ENCODE data around the gene AMOT. TPM values are rescaled to one million over a fixed set of nuclear protein-coding genes. Genes with fewer than 3 reads are reported as not detected.

The AMOT gene
- total and polyA plus RNA-seq, 2 donors (not counting 1 experiment from before 2014, with no cell fraction given) = 0.91 to 5.2 TPM

DNA sequence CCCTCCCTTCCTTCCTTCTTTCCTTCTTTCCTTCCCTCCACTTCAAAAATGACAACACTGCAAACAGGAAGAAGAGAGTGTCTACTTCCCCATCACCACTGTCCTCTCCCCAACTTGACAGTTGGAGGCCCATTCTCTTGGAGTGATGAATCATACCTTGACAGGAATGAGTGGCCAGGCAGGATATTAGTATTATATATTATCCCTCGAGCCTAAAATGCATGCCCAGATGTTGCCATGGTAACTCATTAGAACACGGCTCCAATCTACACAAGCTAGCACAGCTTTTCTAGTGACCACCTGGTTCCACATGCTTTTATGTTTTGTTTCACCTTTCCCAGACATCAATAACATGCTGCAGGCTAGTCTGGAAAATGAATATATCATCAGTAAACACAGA lies 89.6 kb downstream of the AMOT start:
- Histone ChIP-seq H3K4me2 (replicated peaks; ENCODE audit: low read depth, low read length, poor library complexity, severe bottlenecking) (no peak overlapping the region), H3K27me3 (replicated peaks in 1 of 4; ENCODE audit: control extremely low read depth in 1 of 4, control insufficient read depth in 3 of 4, insufficient read depth in 4 of 4, low read length in 3 of 4) (no peaks in the 10 kb centered on the region), H4K20me1 (ENCODE audit: control insufficient read depth, insufficient read depth, low read length, poor library complexity, severe bottlenecking) (no peaks in the 10 kb centered on the region), H3K36me3 (replicated peaks in 1 of 2; ENCODE audit: control extremely low read depth in 1 of 2, control insufficient read depth in 1 of 2, extremely low read depth in 1 of 2, insufficient read depth in 2 of 2, low read length in 1 of 2) (no peaks in the 10 kb centered on the region), H2AFZ (ENCODE audit: insufficient read depth, low read depth, low read length, poor library complexity, severe bottlenecking) (no peak overlapping the region), H3K4me1 (ENCODE audit: control insufficient read depth in 2 of 2, insufficient read depth in 2 of 2, low read length in 2 of 2) (no peaks in the 10 kb centered on the region), H3K27ac (ENCODE audit: low read length in 2 of 2) (no peak overlapping the region), H3K9me3 (ENCODE audit: control extremely low read depth in 1 of 3, control insufficient read depth in 2 of 3, insufficient read depth in 1 of 3, low read length in 2 of 3) (no peaks in the 10 kb centered on the region), H3K4me3 (ENCODE audit: control extremely low read depth in 1 of 5, extremely low read depth in 1 of 5, insufficient read depth in 1 of 5, low read depth in 2 of 5, low read length in 4 of 5) (no peak overlapping the region), H3K9ac (ENCODE audit: low read length) (no peak overlapping the region), H3K79me2 (ENCODE audit: control insufficient read depth, insufficient read depth, low read length) (no peaks in the 10 kb centered on the region)
- ATAC-seq (ENCODE audit: low read depth) (no peak), DNase-seq (no peak)
- CTCF ChIA-PET = no interaction called here
- Mint-ChIP-seq H3K27me3 (no peaks in the 10 kb centered on the region), H3K9me3 (ENCODE audit: insufficient read depth) (no peaks in the 10 kb centered on the region), H3K4me1 (no peaks in the 10 kb centered on the region), H3K4me3 (no peak overlapping the region), H3K27ac (no peak overlapping the region)
- no CpG with 5 or more reads among the region's 2 CpGs for WGBS (ENCODE audit: insufficient coverage)
- intact Hi-C loops (cut with micrococcal nuclease) = no loop called here
- POLR2A ChIA-PET = no interaction called here
- TF ChIP-seq EZH2 (IDR thresholded peaks at IDR 0.05; ENCODE audit: borderline replicate concordance, insufficient read depth, low read depth, low read length, poor library complexity, severe bottlenecking) (no peak), CTCF (IDR thresholded peaks at IDR 0.05) (no peak)

- H4K20me1 ChIP-seq (ENCODE audit: control insufficient read depth, insufficient read depth, low read length, poor library complexity, severe bottlenecking) = no peaks in the 10 kb centered on the region
- H3K4me2 ChIP-seq (replicated peaks; ENCODE audit: low read depth, low read length, poor library complexity, severe bottlenecking) = no peak overlapping the region
- no peak overlapping the region for H3K9ac ChIP-seq (ENCODE audit: low read length)
- no peaks in the 10 kb centered on the region for H3K9me3 ChIP-seq (ENCODE audit: control extremely low read depth in 1 of 3, control insufficient read depth in 2 of 3, insufficient read depth in 1 of 3, low read length in 2 of 3)
- no peak overlapping the region for H2AFZ ChIP-seq (ENCODE audit: insufficient read depth, low read depth, low read length, poor library complexity, severe bottlenecking)
- H3K27ac Mint-ChIP-seq = no peak overlapping the region
- no peak for TF ChIP-seq EZH2 (IDR thresholded peaks at IDR 0.05; ENCODE audit: borderline replicate concordance, insufficient read depth, low read depth, low read length, poor library complexity, severe bottlenecking)
- no peak for TF ChIP-seq CTCF (IDR thresholded peaks at IDR 0.05)
- WGBS (ENCODE audit: insufficient coverage) = 90% methylated on average over 2 of the region's 4 CpGs
- no peaks in the 10 kb centered on the region for H3K9me3 Mint-ChIP-seq (ENCODE audit: insufficient read depth)
- H3K27me3 ChIP-seq (replicated peaks in 1 of 4; ENCODE audit: control extremely low read depth in 1 of 4, control insufficient read depth in 3 of 4, insufficient read depth in 4 of 4, low read length in 3 of 4) = no peaks in the 10 kb centered on the region
- H3K4me1 Mint-ChIP-seq = no peaks in the 10 kb centered on the region
- H3K79me2 ChIP-seq (ENCODE audit: control insufficient read depth, insufficient read depth, low read length) = no peaks in the 10 kb centered on the region
- no peaks in the 10 kb centered on the region for H3K27me3 Mint-ChIP-seq
- H3K27ac ChIP-seq (ENCODE audit: low read length in 2 of 2) = no peak overlapping the region
- ChIA-PET CTCF (no interaction called here), POLR2A (no interaction called here)
- DNase-seq (no peak), ATAC-seq (ENCODE audit: low read depth) (no peak)
- no peak overlapping the region for H3K4me3 Mint-ChIP-seq
- no peaks in the 10 kb centered on the region for H3K36me3 ChIP-seq (replicated peaks in 1 of 2; ENCODE audit: control extremely low read depth in 1 of 2, control insufficient read depth in 1 of 2, extremely low read depth in 1 of 2, insufficient read depth in 2 of 2, low read length in 1 of 2)
- no peaks in the 10 kb centered on the region for H3K4me1 ChIP-seq (ENCODE audit: control insufficient read depth in 2 of 2, insufficient read depth in 2 of 2, low read length in 2 of 2)
- intact Hi-C loops (cut with micrococcal nuclease) = no loop called here
- H3K4me3 ChIP-seq (ENCODE audit: control extremely low read depth in 1 of 5, extremely low read depth in 1 of 5, insufficient read depth in 1 of 5, low read depth in 2 of 5, low read length in 4 of 5) = no peak overlapping the region
These were observed 93.6 kb downstream of the AMOT start for GRCh38 chrX:112746812-112747595.

Measured in B cell (primary cell).